Measurements from ENCODE around the gene SOX18. TPM values are rescaled to one million over a fixed set of nuclear protein-coding genes. Genes with fewer than 3 reads are reported as not detected.

SOX18 gene
- total RNA-seq, 1 experiment from 2014 or later, result 0.30 TPM

- DNase-seq (ENCODE audit: low spot score), result no peak
- H3K27me3 ChIP-seq (replicated peaks; ENCODE audit: insufficient read depth, low read depth, low read length, poor library complexity), result peaks cover 9% of the 10 kb centered on the region
- H3K36me3 ChIP-seq (ENCODE audit: insufficient read depth, low read length, poor library complexity, severe bottlenecking), result no peaks in the 10 kb centered on the region
- intact Hi-C loops (cut with micrococcal nuclease; ENCODE audit: unreplicated experiment), result no loop called here
- peaks cover 17% of the 10 kb centered on the region for H3K4me1 ChIP-seq (ENCODE audit: insufficient read depth, low read length, poor library complexity, severe bottlenecking)
- TF ChIP-seq CTCF (conservative IDR thresholded peaks at IDR 0.05; ENCODE audit: low read depth, low read length) (no peak), EZH2 (IDR thresholded peaks at IDR 0.05; ENCODE audit: borderline replicate concordance, low read depth, low read length, poor library complexity, severe bottlenecking) (peak; percentile 46)
- H3K9me3 ChIP-seq (ENCODE audit: low read depth, low read length, poor library complexity, severe bottlenecking), result no peaks in the 10 kb centered on the region
- no peak overlapping the region for H3K4me3 ChIP-seq (ENCODE audit: low read depth, low read length, poor library complexity, severe bottlenecking)
- no peak overlapping the region for H3K27ac ChIP-seq (ENCODE audit: low read depth, low read length, poor library complexity, severe bottlenecking)
- ChIA-PET POLR2A (ENCODE audit: low non-redundant PET) (no interaction called here), CTCF (no interaction called here)
- no TSS peak for BruUV-seq (replicated peaks)
These were observed 916 bp downstream of the SOX18 start for GRCh38 chr20:64048402-64049044.

DNA sequence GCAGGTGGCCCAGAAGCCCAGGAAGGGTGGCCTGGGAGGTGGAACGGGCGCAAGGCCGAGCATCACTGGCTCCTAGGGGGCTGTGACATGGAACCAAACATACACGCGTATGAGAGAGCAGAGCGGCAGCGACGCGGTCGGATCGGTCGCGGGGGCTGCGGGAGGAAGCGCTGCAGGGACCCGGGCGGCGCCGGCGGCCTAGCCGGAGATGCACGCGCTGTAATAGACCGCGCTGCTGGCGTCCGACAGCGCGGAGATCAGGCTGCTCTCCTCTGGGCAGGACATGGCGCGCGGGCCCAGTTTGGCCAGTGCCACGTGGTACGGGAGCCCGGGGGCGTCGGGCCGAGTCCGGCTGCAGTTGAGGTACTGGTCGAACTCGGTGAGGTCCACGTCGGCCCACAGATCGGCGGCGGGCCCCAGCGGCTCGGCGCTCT, 1.5 kb downstream of the SOX18 start:
- H3K27me3 ChIP-seq (replicated peaks; ENCODE audit: insufficient read depth, low read depth, low read length, poor library complexity), result peaks cover 9% of the 10 kb centered on the region
- POLR2A ChIA-PET (ENCODE audit: low non-redundant PET), result no interaction called here
- H3K4me3 ChIP-seq (ENCODE audit: low read depth, low read length, poor library complexity, severe bottlenecking), result no peak overlapping the region
- CTCF ChIA-PET, result no interaction called here
- no peak for DNase-seq (ENCODE audit: low spot score)
- H3K4me1 ChIP-seq (ENCODE audit: insufficient read depth, low read length, poor library complexity, severe bottlenecking), result peaks cover 17% of the 10 kb centered on the region
- TF ChIP-seq CTCF (conservative IDR thresholded peaks at IDR 0.05; ENCODE audit: low read depth, low read length) (no peak), EZH2 (IDR thresholded peaks at IDR 0.05; ENCODE audit: borderline replicate concordance, low read depth, low read length, poor library complexity, severe bottlenecking) (no peak)
- H3K36me3 ChIP-seq (ENCODE audit: insufficient read depth, low read length, poor library complexity, severe bottlenecking), result no peaks in the 10 kb centered on the region
- no TSS peak for BruUV-seq (replicated peaks)
- no peaks in the 10 kb centered on the region for H3K9me3 ChIP-seq (ENCODE audit: low read depth, low read length, poor library complexity, severe bottlenecking)
- intact Hi-C loops (cut with micrococcal nuclease; ENCODE audit: unreplicated experiment), result no loop called here
- no peak overlapping the region for H3K27ac ChIP-seq (ENCODE audit: low read depth, low read length, poor library complexity, severe bottlenecking)

- POLR2A ChIA-PET (ENCODE audit: low non-redundant PET), result no interaction called here
- no TSS peak for BruUV-seq (replicated peaks)
- Histone ChIP-seq H3K27me3 (replicated peaks; ENCODE audit: insufficient read depth, low read depth, low read length, poor library complexity) (peaks cover 14% of the 10 kb centered on the region), H3K36me3 (ENCODE audit: insufficient read depth, low read length, poor library complexity, severe bottlenecking) (no peaks in the 10 kb centered on the region), H3K9me3 (ENCODE audit: low read depth, low read length, poor library complexity, severe bottlenecking) (no peaks in the 10 kb centered on the region), H3K4me1 (ENCODE audit: insufficient read depth, low read length, poor library complexity, severe bottlenecking) (peaks cover 21% of the 10 kb centered on the region), H3K4me3 (ENCODE audit: low read depth, low read length, poor library complexity, severe bottlenecking) (no peak overlapping the region), H3K27ac (ENCODE audit: low read depth, low read length, poor library complexity, severe bottlenecking) (no peak overlapping the region)
- DNase-seq (ENCODE audit: low spot score), result no peak
- intact Hi-C loops (cut with micrococcal nuclease; ENCODE audit: unreplicated experiment), result no loop called here
- no peak for TF ChIP-seq CTCF (conservative IDR thresholded peaks at IDR 0.05; ENCODE audit: low read depth, low read length)
- TF ChIP-seq EZH2 (IDR thresholded peaks at IDR 0.05; ENCODE audit: borderline replicate concordance, low read depth, low read length, poor library complexity, severe bottlenecking), result no peak
- CTCF ChIA-PET, result interaction anchor here (1.1 kb wide), 1 partner anchor 11 kb away, joined by 3 read pairs; no protein-coding TSS in a partner anchor
These were observed 2.4 kb downstream of the SOX18 start for GRCh38 chr20:64047046-64047389.
